ENCODE measurements around the gene FBLN2. TPM values are rescaled to one million over a fixed set of nuclear protein-coding genes. Genes with fewer than 3 reads are reported as not detected.
A peak's percentile ranks its signal among the peaks of the same experiment; 100 is the strongest.
"Not testable (repeated sequence)": the region's sequence is repeated elsewhere in the genome, so short reads cannot be mapped to it uniquely, and the experiment has no call there.

Gene FBLN2
- total and polyA plus RNA-seq, 5 donors, result 124 to 323 (median 257) TPM

- intact Hi-C loops (cut with DNase I), result loop anchor here in 1 of 4 donors (10.0 kb wide), 1 partner anchor 68 kb away; no protein-coding TSS in a partner anchor
- H3K27me3 ChIP-seq (ENCODE audit: control insufficient read depth, insufficient read depth), result not testable (repeated sequence)
- DNase-seq, result peak in 1 of 3 donors; percentile 33
Measured at GRCh38 chr3:13562421-13562820, 13.5 kb downstream of the FBLN2 start.

GRCh38 chr3:13563321-13563720 is 14.4 kb downstream of the FBLN2 start:
- DNase-seq, result peak in 1 of 3 donors; percentile 41
- Histone ChIP-seq H3K27me3 (ENCODE audit: control insufficient read depth, insufficient read depth) (no peaks in the 10 kb centered on the region), H3K9me3 (ENCODE audit: control insufficient read depth, low read length) (no peaks in the 10 kb centered on the region), H3K4me1 (ENCODE audit: control insufficient read depth, insufficient read depth, low read length) (peaks cover 18% of the 10 kb centered on the region), H3K4me3 (ENCODE audit: low read length) (no peak overlapping the region), H3K27ac (ENCODE audit: low read length) (no peak overlapping the region)
- ATAC-seq, result no peak
- 88% methylated on average over 10 of the region's 10 CpGs for WGBS
- intact Hi-C loops (cut with DNase I), result loop anchor here in 1 of 4 donors (10.0 kb wide), 1 partner anchor 69 kb away; no protein-coding TSS in a partner anchor

More at GRCh38 chr3:13562421-13562820, 13.5 kb downstream of the FBLN2 start:
- H3K4me3 ChIP-seq (ENCODE audit: low read length); H3K27ac ChIP-seq (ENCODE audit: low read length); H3K9me3 ChIP-seq (ENCODE audit: control insufficient read depth, low read length); ATAC-seq: not testable (repeated sequence)
- peaks cover 19% of the 10 kb centered on the region for H3K4me1 ChIP-seq (ENCODE audit: control insufficient read depth, insufficient read depth, low read length)
- 78% methylated on average over 9 of the region's 9 CpGs for WGBS

GRCh38 chr3:13563911-13564310 is 15.0 kb downstream of the FBLN2 start:
- H3K4me3 ChIP-seq (ENCODE audit: low read length), result no peak overlapping the region
- intact Hi-C loops (cut with DNase I), result loop anchor here in 1 of 4 donors (10.0 kb wide), 1 partner anchor 69 kb away; no protein-coding TSS in a partner anchor
- DNase-seq (peak in 1 of 3 donors; percentile 52), ATAC-seq (peak in 1 of 2 donors; percentile 29)
- 57% methylated on average over 5 of the region's 5 CpGs for WGBS
- no peaks in the 10 kb centered on the region for H3K27me3 ChIP-seq (ENCODE audit: control insufficient read depth, insufficient read depth)
- H3K27ac ChIP-seq (ENCODE audit: low read length), result no peak overlapping the region
- H3K4me1 ChIP-seq (ENCODE audit: control insufficient read depth, insufficient read depth, low read length), result peaks cover 18% of the 10 kb centered on the region
- no peaks in the 10 kb centered on the region for H3K9me3 ChIP-seq (ENCODE audit: control insufficient read depth, low read length)

- Histone ChIP-seq H3K4me1 (ENCODE audit: control insufficient read depth, insufficient read depth, low read length) (peaks cover 18% of the 10 kb centered on the region), H3K9me3 (ENCODE audit: control insufficient read depth, low read length) (no peaks in the 10 kb centered on the region), H3K27ac (ENCODE audit: low read length) (peak overlapping the region; percentile 22), H3K4me3 (ENCODE audit: low read length) (no peak overlapping the region), H3K27me3 (ENCODE audit: control insufficient read depth, insufficient read depth) (no peaks in the 10 kb centered on the region)
- DNase-seq, result peak in 1 of 3 donors; percentile 76
- intact Hi-C loops (cut with DNase I), result loop anchor here in 1 of 4 donors (10.0 kb wide), 1 partner anchor 70 kb away; no protein-coding TSS in a partner anchor
- 65% methylated on average over 14 of the region's 14 CpGs for WGBS
- peak; percentile 52 to 65 for ATAC-seq
Measured at GRCh38 chr3:13564751-13565560, 16.0 kb downstream of the FBLN2 start.

GRCh38 chr3:13565581-13566452 is 16.9 kb downstream of the FBLN2 start:
- Histone ChIP-seq H3K27ac (ENCODE audit: low read length) (peak overlapping the region; percentile 22), H3K4me1 (ENCODE audit: control insufficient read depth, insufficient read depth, low read length) (peaks cover 18% of the 10 kb centered on the region), H3K4me3 (ENCODE audit: low read length) (no peak overlapping the region), H3K9me3 (ENCODE audit: control insufficient read depth, low read length) (no peaks in the 10 kb centered on the region), H3K27me3 (ENCODE audit: control insufficient read depth, insufficient read depth) (no peaks in the 10 kb centered on the region)
- peak in 1 of 3 donors; percentile 68 for DNase-seq
- intact Hi-C loops (cut with DNase I), result loop anchor here in 1 of 4 donors (10.0 kb wide), 1 partner anchor 71 kb away; no protein-coding TSS in a partner anchor
- 49% methylated on average over 17 of the region's 17 CpGs for WGBS
- ATAC-seq, result peak; percentile 34 to 67

- WGBS, result 47% methylated on average over 5 of the region's 5 CpGs
- no peak overlapping the region for H3K27ac ChIP-seq (ENCODE audit: low read length)
- intact Hi-C loops (cut with DNase I), result loop anchor here in 1 of 4 donors (10.0 kb wide), 1 partner anchor 72 kb away; no protein-coding TSS in a partner anchor
- DNase-seq (peak in 1 of 3 donors; percentile 57), ATAC-seq (no peak)
- no peak overlapping the region for H3K4me3 ChIP-seq (ENCODE audit: low read length)
- no peaks in the 10 kb centered on the region for H3K27me3 ChIP-seq (ENCODE audit: control insufficient read depth, insufficient read depth)
- H3K9me3 ChIP-seq (ENCODE audit: control insufficient read depth, low read length), result no peaks in the 10 kb centered on the region
- peaks cover 18% of the 10 kb centered on the region for H3K4me1 ChIP-seq (ENCODE audit: control insufficient read depth, insufficient read depth, low read length)
Measured at GRCh38 chr3:13566453-13566748, 17.5 kb downstream of the FBLN2 start.

- no peak overlapping the region for H3K27ac ChIP-seq (ENCODE audit: low read length)
- intact Hi-C loops (cut with DNase I), result loop anchor here in 1 of 4 donors (10.0 kb wide), 1 partner anchor 72 kb away; no protein-coding TSS in a partner anchor
- no peaks in the 10 kb centered on the region for H3K27me3 ChIP-seq (ENCODE audit: control insufficient read depth, insufficient read depth)
- peaks cover 18% of the 10 kb centered on the region for H3K4me1 ChIP-seq (ENCODE audit: control insufficient read depth, insufficient read depth, low read length)
- no peaks in the 10 kb centered on the region for H3K9me3 ChIP-seq (ENCODE audit: control insufficient read depth, low read length)
- DNase-seq (no peak), ATAC-seq (no peak)
- H3K4me3 ChIP-seq (ENCODE audit: low read length), result no peak overlapping the region
- 72% methylated on average over 9 of the region's 9 CpGs for WGBS
Measured at GRCh38 chr3:13566769-13567310, 17.9 kb downstream of the FBLN2 start.

GRCh38 chr3:13567684-13568514 is 19.0 kb downstream of the FBLN2 start:
- Histone ChIP-seq H3K27me3 (ENCODE audit: control insufficient read depth, insufficient read depth) (no peaks in the 10 kb centered on the region), H3K4me3 (ENCODE audit: low read length) (no peak overlapping the region), H3K27ac (ENCODE audit: low read length) (no peak overlapping the region), H3K4me1 (ENCODE audit: control insufficient read depth, insufficient read depth, low read length) (peaks cover 18% of the 10 kb centered on the region), H3K9me3 (ENCODE audit: control insufficient read depth, low read length) (no peaks in the 10 kb centered on the region)
- DNase-seq, result peak in 1 of 3 donors; percentile 20
- intact Hi-C loops (cut with DNase I), result loop anchor here in 1 of 4 donors (10.0 kb wide), 1 partner anchor 73 kb away; no protein-coding TSS in a partner anchor
- ATAC-seq, result no peak
- whole genome bisulfite sequencing, result 83% methylated on average over 20 of the region's 20 CpGs

GRCh38 chr3:13568515-13569028 is 19.6 kb downstream of the FBLN2 start:
- Histone ChIP-seq H3K4me1 (ENCODE audit: control insufficient read depth, insufficient read depth, low read length) (peaks cover 17% of the 10 kb centered on the region), H3K27ac (ENCODE audit: low read length) (no peak overlapping the region), H3K27me3 (ENCODE audit: control insufficient read depth, insufficient read depth) (no peaks in the 10 kb centered on the region), H3K4me3 (ENCODE audit: low read length) (no peak overlapping the region), H3K9me3 (ENCODE audit: control insufficient read depth, low read length) (no peaks in the 10 kb centered on the region)
- ATAC-seq (no peak), DNase-seq (peak in 1 of 3 donors; percentile 54)
- intact Hi-C loops (cut with DNase I), result loop anchor here in 1 of 4 donors (10.0 kb wide), 1 partner anchor 74 kb away; no protein-coding TSS in a partner anchor
- WGBS, result 75% methylated on average over 15 of the region's 15 CpGs

Data from right cardiac atrium (tissue), 5 donors.